ENCODE results near the gene CIAO3.

DNA sequence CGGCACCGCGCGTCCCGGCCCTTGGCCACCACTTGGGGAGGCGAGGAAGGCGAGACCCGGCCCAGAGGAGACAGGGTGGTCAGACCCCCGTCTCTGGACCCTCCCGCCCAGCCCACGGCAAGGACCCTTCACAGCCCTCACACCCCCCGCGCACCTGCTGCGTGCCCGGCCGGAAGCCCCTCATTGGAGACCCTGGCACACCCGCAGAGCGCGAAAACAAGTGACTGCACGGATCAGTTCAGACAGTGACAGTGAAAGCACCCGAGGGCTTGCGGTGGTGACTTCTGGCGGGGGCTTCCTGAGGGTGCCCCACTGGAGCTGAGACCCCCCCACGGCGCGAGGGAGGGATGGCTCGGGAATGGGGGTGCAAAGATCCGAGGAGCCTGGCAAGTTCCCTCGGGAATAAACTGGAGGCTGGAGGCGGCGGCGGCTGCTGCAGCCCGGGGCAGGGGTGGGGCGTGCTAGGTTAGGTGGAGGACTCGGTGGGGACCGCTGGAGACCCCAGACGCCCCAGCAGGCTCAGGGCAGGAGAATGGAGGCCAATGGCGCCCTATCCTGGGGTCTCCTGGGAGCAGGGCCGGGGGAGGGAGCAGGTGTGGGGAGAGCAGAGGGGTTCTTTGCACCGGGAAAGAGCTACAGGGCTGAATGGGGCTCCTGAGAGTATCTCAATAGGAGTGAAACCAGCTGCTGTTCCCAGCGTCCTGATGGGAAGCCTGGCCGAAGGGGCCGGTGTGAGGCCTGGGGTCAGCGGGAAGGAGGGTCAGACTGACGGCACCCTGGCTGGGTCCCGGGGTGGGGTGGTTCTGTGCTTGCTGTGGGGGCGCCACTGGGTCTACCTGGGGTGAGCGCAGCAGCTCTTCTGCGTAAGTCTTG is 34.4 kb downstream of the CIAO3 start:
- TF ChIP-seq, protein P1, sequence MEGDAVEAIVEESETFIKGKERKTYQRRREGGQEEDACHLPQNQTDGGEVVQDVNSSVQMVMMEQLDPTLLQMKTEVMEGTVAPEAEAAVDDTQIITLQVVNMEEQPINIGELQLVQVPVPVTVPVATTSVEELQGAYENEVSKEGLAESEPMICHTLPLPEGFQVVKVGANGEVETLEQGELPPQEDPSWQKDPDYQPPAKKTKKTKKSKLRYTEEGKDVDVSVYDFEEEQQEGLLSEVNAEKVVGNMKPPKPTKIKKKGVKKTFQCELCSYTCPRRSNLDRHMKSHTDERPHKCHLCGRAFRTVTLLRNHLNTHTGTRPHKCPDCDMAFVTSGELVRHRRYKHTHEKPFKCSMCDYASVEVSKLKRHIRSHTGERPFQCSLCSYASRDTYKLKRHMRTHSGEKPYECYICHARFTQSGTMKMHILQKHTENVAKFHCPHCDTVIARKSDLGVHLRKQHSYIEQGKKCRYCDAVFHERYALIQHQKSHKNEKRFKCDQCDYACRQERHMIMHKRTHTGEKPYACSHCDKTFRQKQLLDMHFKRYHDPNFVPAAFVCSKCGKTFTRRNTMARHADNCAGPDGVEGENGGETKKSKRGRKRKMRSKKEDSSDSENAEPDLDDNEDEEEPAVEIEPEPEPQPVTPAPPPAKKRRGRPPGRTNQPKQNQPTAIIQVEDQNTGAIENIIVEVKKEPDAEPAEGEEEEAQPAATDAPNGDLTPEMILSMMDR (IDR thresholded peaks at IDR 0.05; ENCODE audit: low read length) = no peak
- TF ChIP-seq EZH2 (optimal IDR thresholded peaks at IDR 0.05; ENCODE audit: low read depth, low read length) (no peak), EZH2phosphoT487 (IDR thresholded peaks at IDR 0.05; ENCODE audit: low read length) (no peak)

Data from MM.1S (cell line).